GM18502 (cell line): ENCODE results near the gene ANKRD49.
A peak's percentile ranks its signal among the peaks of the same experiment; 100 is the strongest.

ENCODE experiments used
- ATAC-seq: cut with Tn5 transposase; IDR thresholded peaks from one replicate; pipeline ENCODE4 v1.9.1; 2021; ENCODE audit warnings: mild to moderate bottlenecking; ENCODE audit not compliant: unreplicated experiment, poor library complexity

The ANKRD49 gene, protein sequence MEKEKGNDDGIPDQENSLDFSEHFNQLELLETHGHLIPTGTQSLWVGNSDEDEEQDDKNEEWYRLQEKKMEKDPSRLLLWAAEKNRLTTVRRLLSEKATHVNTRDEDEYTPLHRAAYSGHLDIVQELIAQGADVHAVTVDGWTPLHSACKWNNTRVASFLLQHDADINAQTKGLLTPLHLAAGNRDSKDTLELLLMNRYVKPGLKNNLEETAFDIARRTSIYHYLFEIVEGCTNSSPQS

GRCh38 chr11:94493281-94494125 lies at the start of gene ANKRD49, which contains the start of gene MRE11:
TSS of gene ANKRD49 (plus strand) at chr11:94493984. CDS start at chr11:94496694, 2,710 bp downstream.
TSS of gene MRE11 (minus strand) at chr11:94493844. CDS start at chr11:94492801, 1,043 bp downstream.
- ATAC-seq, result peak; percentile 99

DNA sequence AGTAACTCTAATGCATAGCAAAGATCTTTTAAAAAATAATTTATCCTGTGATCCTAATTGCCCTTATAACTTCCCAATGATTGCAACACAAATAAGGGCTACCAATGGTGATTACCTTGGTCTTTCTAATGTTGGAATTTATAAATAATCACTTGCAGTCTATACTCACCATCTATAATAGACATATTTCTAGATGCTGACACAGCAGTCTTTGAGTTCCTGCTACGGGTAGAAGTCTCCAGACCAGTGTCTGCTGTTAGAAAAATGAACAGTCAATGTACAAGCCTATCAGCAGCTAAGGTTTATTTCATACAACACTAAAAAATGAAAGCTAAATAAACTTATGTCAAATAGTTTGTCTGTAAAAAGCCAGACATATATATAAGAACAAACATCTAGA lies 48.1 kb upstream of the ANKRD49 start:
- no peak for ATAC-seq

GRCh38 chr11:94447149-94447548 lies 46.6 kb upstream of the ANKRD49 start:
- no peak for ATAC-seq

DNA sequence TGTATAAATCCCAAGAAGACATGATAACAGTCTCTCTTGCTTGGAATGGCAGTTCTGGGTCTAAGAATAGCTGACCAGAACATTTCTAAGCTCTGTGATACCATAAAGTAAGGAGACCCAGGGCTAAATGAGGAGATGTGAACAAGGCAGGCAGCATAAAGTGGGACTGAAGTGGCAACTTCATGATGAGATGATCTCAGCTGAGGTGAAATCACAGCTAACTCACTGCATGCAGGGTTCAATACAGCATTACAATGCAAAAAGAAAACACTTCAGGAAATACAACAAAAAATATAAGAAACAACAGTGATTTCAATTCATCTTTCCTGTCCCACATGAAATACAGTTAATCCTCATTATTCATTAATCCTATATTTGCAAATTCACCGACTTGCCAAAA lies 44.8 kb upstream of the ANKRD49 start:
- ATAC-seq, result no peak

- ATAC-seq, result no peak
Measured at GRCh38 chr11:94449437-94449836, 44.3 kb upstream of the ANKRD49 start.

DNA sequence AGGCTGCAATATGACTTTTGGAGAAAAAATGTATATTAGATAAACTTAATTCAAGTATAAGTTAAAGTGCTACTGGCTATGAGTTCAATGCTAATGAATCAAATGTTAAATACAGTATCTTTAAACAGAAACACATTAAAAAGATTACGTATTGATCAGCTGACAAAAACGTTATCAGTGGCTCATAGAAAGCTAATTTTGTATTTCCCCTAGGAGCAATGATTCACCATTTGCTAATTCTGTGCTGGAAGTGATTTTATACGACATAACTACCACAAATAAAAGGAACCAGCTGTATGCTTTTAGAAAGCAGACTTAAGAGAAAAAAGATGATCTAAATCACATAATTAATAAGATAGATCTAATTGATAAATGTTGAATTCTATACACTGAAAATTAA lies 43.7 kb upstream of the ANKRD49 start:
- ATAC-seq, result no peak

DNA sequence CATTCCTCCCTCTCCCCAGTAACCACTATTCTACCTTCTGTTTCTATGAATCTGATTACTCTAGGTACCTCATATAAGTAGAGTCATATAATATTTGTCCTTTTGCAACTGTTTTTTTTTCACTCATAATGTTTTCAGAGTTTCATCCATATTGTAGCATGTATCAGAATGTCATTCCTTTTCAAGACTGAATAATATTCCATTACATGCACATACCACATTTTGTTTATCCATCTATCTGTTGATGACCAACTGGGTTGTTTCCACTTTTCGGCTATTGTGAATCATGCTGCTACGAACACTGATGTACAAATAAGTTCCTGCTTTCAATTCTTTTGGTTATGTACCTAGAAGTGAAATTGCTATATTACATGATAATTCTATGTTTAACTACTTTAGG lies 40.8 kb upstream of the ANKRD49 start:
- no peak for ATAC-seq

- no peak for ATAC-seq
Measured at GRCh38 chr11:94454301-94454700, 39.5 kb upstream of the ANKRD49 start.

DNA sequence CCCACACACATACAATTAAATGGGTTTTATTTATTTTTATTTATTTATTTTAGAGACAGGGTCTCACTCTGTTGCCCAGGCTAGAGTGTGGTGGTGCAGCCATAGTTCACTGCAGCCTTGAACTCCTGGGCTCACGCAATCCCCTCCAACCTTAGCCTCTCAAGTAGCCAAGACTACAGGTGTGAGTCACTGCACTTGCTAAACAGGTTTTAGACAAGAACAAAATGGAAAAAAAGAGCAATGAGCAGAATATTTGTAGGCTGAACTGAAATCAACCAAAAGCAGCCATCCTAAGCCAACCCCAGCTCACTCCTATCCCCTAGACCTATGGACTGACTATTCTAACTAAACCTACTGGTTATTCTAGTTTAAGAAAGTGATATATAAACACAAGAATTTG lies 37.9 kb upstream of the ANKRD49 start:
- ATAC-seq, result no peak

GRCh38 chr11:94457118-94458029 lies 36.4 kb upstream of the ANKRD49 start:
- peak; percentile 59 for ATAC-seq

- ATAC-seq, result no peak
Measured at GRCh38 chr11:94459576-94459975, 34.2 kb upstream of the ANKRD49 start.

- peak; percentile 92 for ATAC-seq
Measured at GRCh38 chr11:94469416-94469815, 24.4 kb upstream of the ANKRD49 start.

- ATAC-seq, result peak; percentile 82
Measured at GRCh38 chr11:94472916-94473799, 20.6 kb upstream of the ANKRD49 start.

- ATAC-seq, result no peak
Measured at GRCh38 chr11:94477624-94478023, 16.2 kb upstream of the ANKRD49 start.

DNA sequence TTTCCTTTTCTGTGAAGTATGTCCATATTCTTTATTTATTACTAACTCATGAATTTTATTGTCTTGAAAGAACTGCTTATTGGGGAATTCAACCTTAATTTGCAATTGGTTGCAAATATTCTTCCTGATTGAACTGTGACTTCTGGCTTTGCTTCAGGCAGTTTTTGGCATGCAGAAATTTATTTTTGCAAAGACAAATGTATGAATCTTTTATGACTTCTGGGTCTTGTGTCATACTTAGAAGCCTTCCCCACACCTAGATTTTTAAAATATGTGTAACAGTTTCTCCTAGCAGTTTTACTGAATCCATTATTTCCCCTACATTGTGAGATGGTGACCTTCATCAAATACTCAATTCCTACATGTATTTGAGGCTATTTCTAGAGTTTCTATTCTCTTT lies 12.4 kb upstream of the ANKRD49 start:
- ATAC-seq, result no peak

GRCh38 chr11:94486068-94486467 lies 7.7 kb upstream of the ANKRD49 start:
- no peak for ATAC-seq

DNA sequence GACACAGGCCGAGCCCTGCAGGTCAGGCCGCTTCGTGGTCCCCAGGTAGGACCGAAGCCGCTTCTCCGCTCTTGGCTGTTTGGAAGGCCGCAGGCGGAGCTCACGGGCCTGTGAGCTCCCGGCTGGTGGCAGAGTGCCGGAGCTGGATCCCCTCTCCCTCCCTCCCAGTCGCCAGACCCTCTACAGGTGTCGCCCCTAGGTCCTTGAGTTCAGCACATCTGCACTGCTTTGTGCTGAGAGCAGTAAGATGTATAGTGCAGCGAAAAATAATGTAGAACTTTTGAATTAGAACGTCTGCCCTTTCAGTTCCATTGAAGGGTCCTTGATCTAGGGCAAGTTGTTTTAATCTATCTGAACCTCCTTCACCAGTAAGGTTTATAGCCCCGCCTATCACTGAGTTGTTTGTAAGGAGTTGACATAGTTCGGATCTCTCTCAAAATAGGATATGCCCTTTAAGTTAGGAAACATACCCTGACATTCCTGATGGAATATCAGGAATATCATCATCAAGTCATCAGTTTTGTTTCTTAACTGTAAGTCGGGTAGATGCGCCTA lies 419 bp downstream of the ANKRD49 start:
- ATAC-seq, result peak; percentile 70

DNA sequence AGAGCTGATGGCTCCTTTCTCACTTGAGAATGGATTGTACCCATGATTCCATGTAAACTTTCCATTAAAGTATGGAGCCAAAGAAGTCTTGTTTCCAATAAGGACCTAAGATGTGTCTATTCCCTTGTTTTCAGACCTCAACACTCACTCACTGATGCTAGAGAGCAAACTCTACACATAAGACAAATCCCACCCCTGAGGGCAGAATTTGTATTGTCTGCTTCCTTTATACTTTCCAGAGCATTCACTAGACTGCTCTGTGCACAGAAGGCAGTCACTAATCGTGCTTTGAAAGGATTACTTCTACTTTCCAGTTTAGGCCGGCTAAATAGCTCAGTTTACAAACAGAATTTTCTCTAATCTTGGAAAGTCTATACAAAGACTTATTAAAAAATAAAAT lies 6.4 kb downstream of the ANKRD49 start:
- ATAC-seq, result no peak

DNA sequence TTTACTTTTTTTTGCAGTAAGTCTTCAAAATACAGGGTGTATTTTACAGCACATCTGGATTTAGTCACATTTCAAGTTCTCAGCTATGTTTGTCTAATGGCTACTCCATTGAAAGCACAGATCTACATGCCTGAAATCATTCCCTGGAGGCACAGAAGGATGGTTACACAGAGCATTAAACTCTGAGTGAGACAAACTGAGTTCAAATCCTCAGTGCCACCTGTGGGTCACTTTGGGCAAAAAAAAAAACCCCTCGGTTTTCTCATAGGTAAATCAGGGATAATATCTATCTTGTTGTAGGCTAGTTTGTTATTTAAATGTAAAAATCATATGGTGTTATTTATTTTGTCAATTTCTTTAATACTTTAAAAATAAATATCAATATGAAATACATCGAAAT lies 7.7 kb downstream of the ANKRD49 start:
- no peak for ATAC-seq
